ENCODE results near the gene RAX.

RAX gene

DNA sequence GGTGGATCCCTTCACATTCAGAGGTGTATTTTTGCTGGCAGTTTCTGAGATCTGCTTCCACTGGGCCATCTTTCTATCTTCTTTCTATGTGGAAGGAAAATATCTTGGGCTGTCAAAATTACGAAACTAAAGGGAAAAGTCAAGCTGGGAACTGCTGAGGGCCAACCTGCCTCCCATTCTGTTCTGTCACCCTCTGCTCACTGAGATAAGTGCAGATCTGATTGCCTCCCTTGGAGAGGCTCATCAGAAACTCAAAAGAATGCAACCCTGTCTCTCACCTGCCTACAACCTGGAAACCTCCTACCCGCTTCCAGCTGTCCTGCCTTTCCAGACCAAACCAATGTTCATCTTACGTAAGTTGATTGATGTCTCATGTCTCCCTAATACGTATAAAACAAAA, 26.5 kb downstream of the RAX start:
- no peak for DNase-seq (ENCODE audit: low spot score)

- DNase-seq (ENCODE audit: low spot score), result no peak
These were observed 30.3 kb downstream of the RAX start for GRCh38 chr18:59242906-59243305.

DNA sequence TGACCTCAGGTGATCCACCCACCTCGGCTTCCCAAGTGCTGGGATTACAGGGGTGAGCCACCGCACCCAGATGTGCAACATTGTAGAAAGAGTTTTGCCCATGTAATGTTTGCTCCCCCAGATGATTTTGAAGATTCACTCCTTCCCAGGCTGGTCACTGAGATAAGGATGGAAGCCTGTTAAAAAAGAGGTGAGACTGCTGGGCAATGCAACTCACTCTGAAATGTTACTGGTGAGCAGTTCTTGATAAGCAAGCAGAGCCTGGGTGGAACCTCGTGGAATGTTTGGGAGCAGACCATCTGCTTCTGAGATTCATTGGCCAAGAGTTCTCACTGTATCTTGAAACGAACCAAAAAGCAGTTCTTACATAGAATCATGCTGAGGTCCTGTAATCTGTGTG, 33.6 kb downstream of the RAX start:
- DNase-seq (ENCODE audit: low spot score), result no peak

DNA sequence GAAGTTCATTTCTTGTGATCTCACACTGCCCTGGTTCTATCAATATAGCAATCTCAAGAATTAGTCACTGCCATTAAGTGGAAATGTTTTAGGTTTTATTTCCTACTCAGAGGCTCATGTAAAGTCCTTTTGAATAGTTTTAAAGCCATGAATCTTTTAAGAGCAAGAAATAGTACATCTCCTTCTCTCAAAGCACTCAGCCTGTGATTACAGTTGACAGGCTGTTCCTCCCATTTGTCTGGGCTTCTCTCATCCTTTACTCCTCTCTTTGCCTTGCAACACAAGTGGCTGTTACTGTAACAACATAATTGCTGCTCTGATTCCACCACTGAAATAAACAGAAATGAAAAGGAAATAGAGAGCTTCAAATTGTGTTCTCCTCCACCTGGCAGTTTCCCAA, 34.9 kb downstream of the RAX start:
- DNase-seq (ENCODE audit: low spot score), result no peak

DNA sequence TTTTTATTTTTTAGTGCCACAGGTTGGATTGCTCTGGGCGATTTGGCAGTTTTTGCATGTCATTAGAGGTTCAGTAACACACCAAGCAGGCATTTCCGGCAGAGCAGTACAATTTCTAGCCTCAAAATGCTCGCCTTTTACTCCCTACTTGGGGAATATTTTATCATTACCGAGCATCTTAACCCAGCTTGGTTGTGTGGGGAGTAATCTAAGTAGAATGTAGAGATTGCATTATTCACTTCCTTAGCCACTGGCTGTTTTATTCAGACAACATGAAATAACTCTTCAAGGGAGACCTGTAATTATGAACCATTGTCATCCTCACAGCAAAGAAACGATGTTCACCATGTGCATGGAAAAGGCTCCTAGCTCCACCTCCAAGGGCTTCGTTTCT, 40.2 kb downstream of the RAX start:
- DNase-seq (ENCODE audit: low spot score), result no peak

DNA sequence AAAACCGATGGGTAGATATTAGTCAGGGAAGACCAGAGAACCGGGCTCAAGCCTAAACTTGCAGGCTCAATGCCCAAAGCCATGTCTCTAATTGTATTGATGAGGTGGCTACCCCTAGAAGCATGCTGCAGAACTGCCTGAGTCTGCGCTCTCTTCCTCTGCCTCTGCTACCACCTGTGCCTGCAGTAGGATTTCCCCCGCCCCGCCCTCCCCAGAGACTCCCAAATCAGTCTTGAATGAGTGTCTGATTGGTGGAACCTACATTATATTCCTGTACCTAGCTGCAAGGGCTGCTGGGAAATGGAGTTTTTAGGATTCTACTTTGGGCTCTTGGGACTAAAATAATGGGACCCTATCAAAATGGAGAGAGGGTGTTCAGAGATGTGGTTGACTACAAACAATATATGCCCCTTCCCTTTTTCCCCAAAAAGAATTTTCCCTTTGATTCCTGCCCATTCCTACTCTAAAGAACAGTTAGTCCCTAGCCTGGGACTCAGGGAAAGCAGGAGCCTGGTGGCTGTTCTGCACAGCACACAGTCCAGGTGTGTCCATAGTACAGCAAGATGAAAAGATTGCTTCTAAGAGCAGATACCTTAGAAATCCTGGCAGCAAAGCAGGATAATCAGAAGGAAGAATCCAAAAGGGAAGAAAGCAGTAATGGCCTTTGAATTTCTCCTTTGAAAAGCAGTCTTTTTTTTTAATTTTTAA, 40.8 kb downstream of the RAX start:
- DNase-seq (ENCODE audit: low spot score), result peak; percentile 35

DNA sequence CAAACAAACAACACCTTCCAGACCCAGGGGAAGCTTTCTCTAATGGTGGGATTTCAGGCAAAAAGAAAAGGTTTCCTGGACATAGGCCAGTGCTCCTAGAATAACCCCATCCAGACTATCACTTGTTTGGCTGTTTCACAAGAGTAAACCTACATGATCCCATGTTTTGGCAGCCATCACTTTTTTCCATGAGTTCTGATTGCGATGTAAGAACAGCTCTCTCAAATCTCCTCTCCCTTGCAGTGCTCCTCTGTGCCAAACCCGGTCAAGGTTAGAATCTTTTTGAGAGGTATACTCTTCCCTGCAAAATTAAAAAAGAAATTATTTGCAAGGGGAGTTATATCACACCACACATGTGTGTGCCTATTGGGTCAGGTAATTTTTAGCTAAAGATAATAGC, 41.4 kb downstream of the RAX start:
- DNase-seq (ENCODE audit: low spot score), result no peak

GRCh38 chr18:59231114-59231513, 42.1 kb downstream of the RAX start:
- no peak for DNase-seq (ENCODE audit: low spot score)

- no peak for DNase-seq (ENCODE audit: low spot score)
These were observed 43.4 kb downstream of the RAX start for GRCh38 chr18:59229701-59230443.

- DNase-seq (ENCODE audit: low spot score), result no peak
These were observed 44.1 kb downstream of the RAX start for GRCh38 chr18:59229191-59229590.

DNA sequence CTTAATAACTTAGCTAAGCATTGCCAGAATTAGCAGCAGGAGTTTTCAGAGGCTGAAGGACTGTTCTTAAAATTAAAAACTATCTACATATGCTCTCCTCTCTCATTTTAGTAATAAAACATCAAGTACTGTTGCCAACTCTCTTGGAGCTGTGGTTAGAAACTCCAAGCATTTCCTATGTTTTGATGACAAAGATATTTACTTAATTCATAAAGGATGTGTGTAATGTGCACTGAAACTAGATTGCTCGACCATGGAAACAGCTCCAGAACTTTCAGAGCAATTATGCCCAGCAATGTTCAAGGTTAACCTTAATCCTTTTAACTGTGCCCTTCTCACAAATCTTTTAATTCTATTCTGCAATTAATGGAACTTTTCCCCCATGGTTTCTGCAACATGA, 44.9 kb downstream of the RAX start:
- DNase-seq (ENCODE audit: low spot score), result no peak

GRCh38 chr18:59222341-59222740, 50.9 kb downstream of the RAX start:
- DNase-seq (ENCODE audit: low spot score), result no peak

DNA sequence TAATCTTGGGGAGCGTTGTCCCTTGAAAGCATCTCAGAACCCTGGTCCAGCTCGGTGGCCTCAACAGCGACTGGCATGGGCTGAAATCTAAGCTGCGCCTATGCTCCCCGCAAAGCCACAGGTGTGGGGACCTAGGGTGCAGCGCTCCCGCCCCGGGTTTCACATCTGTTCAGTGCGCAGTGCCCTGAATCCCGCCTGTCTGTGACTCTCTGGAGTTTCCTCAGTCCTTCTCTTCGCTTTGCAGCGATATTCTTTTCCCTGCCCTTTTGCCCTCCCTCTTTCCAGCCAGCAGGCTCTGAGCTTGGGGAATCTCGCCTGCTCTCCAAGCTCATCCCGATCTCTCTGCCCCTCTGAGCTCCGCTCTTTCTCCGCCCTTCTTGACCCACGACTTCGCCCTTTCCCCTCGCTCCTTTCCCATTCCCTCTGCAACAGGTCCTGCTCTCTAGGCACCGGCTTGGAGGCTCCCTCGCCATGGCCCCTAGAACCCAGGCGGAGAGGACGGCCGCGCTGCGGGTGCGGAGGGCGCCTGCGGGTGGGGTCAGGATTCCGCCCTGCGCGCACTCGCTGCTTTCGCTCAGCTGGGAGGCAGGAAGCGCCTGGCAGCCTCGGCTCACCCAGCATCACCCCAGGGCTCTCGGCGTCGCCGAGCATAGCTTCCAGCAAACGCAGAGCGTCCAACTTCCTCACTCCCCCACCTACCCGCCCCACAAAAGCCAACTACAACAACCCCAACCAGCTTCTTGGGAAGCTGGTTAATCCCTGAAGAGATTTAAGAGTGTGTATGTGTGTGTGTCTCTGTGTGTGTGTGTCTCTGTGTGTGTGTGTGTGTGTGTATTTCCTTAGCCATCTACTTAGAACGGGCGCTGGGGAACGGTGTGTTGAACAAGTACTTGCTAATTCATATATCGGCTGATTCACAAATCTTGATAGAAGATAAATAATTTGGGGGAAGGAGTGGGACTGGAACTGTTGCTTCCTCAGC, 52.2 kb downstream of the RAX start:
- DNase-seq (ENCODE audit: low spot score), result peak; percentile 52

DNA sequence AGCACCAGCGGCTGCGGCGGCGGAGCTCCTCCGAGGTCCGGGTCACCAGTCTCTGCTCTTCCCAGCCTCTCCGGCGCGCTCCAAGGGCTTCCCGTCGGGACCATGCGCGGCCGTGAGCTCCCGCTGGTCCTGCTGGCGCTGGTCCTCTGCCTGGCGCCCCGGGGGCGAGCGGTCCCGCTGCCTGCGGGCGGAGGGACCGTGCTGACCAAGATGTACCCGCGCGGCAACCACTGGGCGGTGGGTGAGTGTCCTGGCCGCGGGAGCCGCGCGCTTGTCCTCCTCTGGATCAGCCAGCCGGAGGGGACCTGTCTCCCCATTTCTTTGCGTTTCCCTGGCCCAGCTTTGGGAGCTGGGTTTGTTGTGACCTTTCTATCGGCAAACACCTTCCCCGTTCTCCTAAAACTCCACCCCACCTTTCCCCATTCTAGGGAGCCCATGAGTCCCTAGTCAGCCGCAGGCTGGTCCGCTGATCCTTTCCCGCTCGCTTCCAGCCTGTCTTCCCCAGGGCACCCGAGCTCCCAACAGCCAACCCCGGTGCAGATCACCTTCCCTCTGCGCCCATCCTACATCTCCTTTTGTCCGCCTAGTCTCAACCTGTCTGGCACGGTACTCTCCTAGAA, 53.0 kb downstream of the RAX start:
- peak; percentile 59 for DNase-seq (ENCODE audit: low spot score)

DNA sequence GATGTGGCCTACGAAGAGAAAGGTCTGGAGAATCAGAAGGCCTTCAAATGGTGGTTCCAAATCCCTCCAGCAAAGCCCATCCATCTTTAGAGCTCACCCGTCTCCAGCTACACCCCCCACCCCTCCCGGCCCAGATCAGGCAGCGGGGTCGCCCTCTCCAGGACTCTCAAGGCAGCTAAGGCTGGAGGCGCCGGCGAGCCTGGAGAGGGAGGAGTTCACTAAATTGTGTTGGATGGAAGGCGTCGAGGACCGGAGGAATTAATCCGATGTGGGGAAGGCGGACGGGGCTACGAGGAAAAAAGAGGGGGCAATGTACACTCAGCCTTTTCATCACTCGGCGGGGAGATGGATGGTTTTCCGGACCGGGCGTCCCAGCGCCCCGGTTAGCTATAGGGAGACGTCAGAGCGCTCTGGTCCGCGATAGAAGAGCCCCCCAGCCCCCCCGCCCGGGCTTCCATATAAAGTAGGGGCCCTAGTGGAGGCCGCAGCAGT, 53.5 kb downstream of the RAX start, which contains the start of gene GRP:
GRP (plus strand) TSS at position 487 of the 492 bp plus-strand sequence. CDS start 108 bp downstream, outside the sequence.
- peak; percentile 53 for DNase-seq (ENCODE audit: low spot score)

GRCh38 chr18:59218018-59218417, 55.2 kb downstream of the RAX start:
- DNase-seq (ENCODE audit: low spot score), result peak; percentile 29

Measured in iPS-NIHi11 (cell line).